T-helper 2 cell treated with Interferon-gamma antibody and Interleukin-4, amounts not matched to agents 5 μg/mL and 100 μg/mL, for 36 hours (primary cell): ENCODE data around the gene TIMM10.

ENCODE experiments used
- DNase-seq: peaks from one replicate; pipeline ENCODE4 v3.0.0; 2021; ENCODE audit warnings: low spot score
- H3K27ac Mint-ChIP-seq: one replicate; pipeline ENCODE4 v1.8.0; 2021; ENCODE audit warnings: mild to moderate bottlenecking, mixed read lengths
- H3K27me3 Mint-ChIP-seq: one replicate; pipeline ENCODE4 v1.8.0; 2021; ENCODE audit warnings: low read depth, mixed read lengths
- H3K36me3 Mint-ChIP-seq: one replicate; pipeline ENCODE4 v1.8.0; 2021; ENCODE audit warnings: low read depth, mixed read lengths
- H3K4me1 Mint-ChIP-seq: one replicate; pipeline ENCODE4 v1.8.0; 2021; ENCODE audit warnings: low read depth, mixed read lengths
- H3K4me3 Mint-ChIP-seq: one replicate; pipeline ENCODE4 v1.8.0; 2022; ENCODE audit warnings: mild to moderate bottlenecking, moderate library complexity, mixed read lengths
- H3K9me3 Mint-ChIP-seq: one replicate; pipeline ENCODE4 v1.8.0; 2021; ENCODE audit warnings: mixed read lengths

Gene TIMM10

GRCh38 chr11:57479021-57479663 lies 51.4 kb downstream of the TIMM10 start:
- Mint-ChIP-seq H3K27ac (no peak overlapping the region), H3K9me3 (no peaks in the 10 kb centered on the region), H3K36me3 (no peaks in the 10 kb centered on the region), H3K27me3 (peaks cover 51% of the 10 kb centered on the region), H3K4me3 (no peak overlapping the region), H3K4me1 (peaks cover 8% of the 10 kb centered on the region)
- no peak for DNase-seq
